Chondrocyte (in vitro differentiated cells): ENCODE measurements around the gene COQ8A. TPM values are rescaled to one million over a fixed set of nuclear protein-coding genes. Genes with fewer than 3 reads are reported as not detected.
A peak's percentile ranks its signal among the peaks of the same experiment; 100 is the strongest.
"Not testable (repeated sequence)": the region's sequence is repeated elsewhere in the genome, so short reads cannot be mapped to it uniquely, and the experiment has no call there.

Source experiments
- DNase-seq: peaks from one replicate; pipeline ENCODE4 v3.0.0; 2021; ENCODE audit warnings: mixed read lengths, low spot score
- H3K27ac Mint-ChIP-seq: one replicate; pipeline ENCODE4 v1.8.0; 2021; ENCODE audit warnings: mild to moderate bottlenecking, moderate library complexity, mixed read lengths; ENCODE audit not compliant: unreplicated experiment
- H3K27me3 Mint-ChIP-seq: 2 replicates; pipeline ENCODE4 v1.8.0; 2021; ENCODE audit warnings: low read depth, mixed read lengths
- H3K36me3 Mint-ChIP-seq: 2 replicates; pipeline ENCODE4 v1.8.0; 2021; ENCODE audit warnings: low read depth, mixed read lengths
- H3K4me1 Mint-ChIP-seq: 2 replicates; pipeline ENCODE4 v1.8.0; 2021; ENCODE audit warnings: low read depth, mild to moderate bottlenecking, mixed read lengths
- H3K4me3 Mint-ChIP-seq: one replicate; pipeline ENCODE4 v1.8.0; 2021; ENCODE audit warnings: mild to moderate bottlenecking, moderate library complexity, mixed read lengths; ENCODE audit not compliant: unreplicated experiment
- H3K9me3 Mint-ChIP-seq: 2 replicates; pipeline ENCODE4 v1.8.0; 2021; ENCODE audit warnings: low read depth, mixed read lengths
- total RNA-seq: library from RNA; stranded (reverse); gene quantifications from 3 replicates; pipeline ENCODE4 v1.2.1, GENCODE V29; 2021
- TF ChIP-seq, protein P1 (sequence below): fragments of 200-600 bp; sonication (generic); IDR thresholded peaks from 2 replicates; pipeline ENCODE4 v1.5.0; 2021; ENCODE audit warnings: antibody characterized with exemption, mild to moderate bottlenecking, moderate library complexity

Gene COQ8A
- total RNA-seq, 1 donor from 2014 or later = 7.4 TPM

DNA sequence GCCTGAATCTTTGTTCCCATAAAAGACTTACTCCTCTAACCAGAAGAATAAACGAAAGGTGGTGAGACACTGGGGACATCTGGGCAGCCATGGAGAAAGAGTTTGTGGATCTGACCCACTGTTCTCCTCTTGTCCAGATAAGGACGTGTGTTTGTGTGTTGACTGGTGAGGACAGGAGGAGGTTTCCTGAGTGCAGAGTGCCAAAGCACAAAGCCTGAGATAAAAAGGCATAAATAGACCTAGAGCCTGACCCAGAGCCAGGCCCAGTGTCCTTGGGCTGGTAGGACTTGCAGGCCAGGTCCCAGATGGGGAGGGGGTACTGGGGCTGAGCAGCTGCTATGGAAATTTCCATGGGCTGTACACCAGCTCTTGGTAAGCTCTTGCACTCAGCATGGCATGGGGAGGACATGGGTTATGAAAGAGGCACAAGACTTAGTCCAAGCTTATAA, 19.6 kb upstream of the COQ8A start:
- TF ChIP-seq, protein P1, sequence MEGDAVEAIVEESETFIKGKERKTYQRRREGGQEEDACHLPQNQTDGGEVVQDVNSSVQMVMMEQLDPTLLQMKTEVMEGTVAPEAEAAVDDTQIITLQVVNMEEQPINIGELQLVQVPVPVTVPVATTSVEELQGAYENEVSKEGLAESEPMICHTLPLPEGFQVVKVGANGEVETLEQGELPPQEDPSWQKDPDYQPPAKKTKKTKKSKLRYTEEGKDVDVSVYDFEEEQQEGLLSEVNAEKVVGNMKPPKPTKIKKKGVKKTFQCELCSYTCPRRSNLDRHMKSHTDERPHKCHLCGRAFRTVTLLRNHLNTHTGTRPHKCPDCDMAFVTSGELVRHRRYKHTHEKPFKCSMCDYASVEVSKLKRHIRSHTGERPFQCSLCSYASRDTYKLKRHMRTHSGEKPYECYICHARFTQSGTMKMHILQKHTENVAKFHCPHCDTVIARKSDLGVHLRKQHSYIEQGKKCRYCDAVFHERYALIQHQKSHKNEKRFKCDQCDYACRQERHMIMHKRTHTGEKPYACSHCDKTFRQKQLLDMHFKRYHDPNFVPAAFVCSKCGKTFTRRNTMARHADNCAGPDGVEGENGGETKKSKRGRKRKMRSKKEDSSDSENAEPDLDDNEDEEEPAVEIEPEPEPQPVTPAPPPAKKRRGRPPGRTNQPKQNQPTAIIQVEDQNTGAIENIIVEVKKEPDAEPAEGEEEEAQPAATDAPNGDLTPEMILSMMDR = no peak
- Mint-ChIP-seq H3K4me3 (no peak overlapping the region), H3K9me3 (peaks cover 4% of the 10 kb centered on the region), H3K27ac (no peak overlapping the region), H3K36me3 (peaks cover 12% of the 10 kb centered on the region), H3K4me1 (no peaks in the 10 kb centered on the region), H3K27me3 (no peaks in the 10 kb centered on the region)
- DNase-seq = no peak

- Mint-ChIP-seq H3K36me3 (peaks cover 16% of the 10 kb centered on the region), H3K9me3 (peaks cover 7% of the 10 kb centered on the region), H3K4me3 (no peak overlapping the region), H3K27me3 (no peaks in the 10 kb centered on the region), H3K27ac (no peak overlapping the region), H3K4me1 (no peaks in the 10 kb centered on the region)
- no peak for DNase-seq
- TF ChIP-seq, protein P1 = no peak
These were observed 18.6 kb upstream of the COQ8A start for GRCh38 chr1:226921504-226921903.

DNA sequence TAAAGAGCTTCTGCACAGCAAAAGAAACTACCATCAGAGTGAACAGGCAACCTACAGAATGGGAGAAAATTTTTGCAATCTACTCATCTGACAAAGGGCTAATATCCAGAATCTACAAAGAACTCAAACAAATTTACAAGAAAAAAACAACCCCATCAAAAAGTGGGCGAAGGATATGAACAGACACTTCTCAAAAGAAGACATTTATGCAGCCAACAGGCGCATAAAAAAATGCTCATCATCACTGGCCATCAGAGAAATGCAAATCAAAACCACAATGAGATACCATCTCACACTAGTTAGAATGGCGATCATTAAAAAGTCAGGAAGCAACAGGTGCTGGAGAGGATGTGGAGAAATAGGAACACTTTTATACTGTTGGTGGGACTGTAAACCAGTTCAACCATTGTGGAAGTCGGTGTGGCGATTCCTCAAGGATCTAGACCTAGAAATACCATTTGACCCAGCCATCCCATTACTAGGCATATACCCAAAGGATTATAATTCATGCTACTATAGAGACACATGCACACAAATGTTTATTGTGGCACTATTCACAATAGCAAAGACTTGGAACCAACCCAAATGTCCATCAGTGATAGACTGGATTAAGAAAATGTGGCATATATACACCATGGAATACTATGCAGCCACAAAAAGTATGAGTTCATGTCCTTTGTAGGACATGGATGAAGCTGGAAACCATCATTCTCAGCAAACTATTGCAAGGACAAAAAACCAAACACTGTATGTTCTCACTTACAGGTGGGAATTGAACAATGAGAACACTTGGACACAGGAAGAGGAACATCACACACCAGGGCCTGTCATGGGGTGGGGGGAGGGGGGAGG, 10.6 kb upstream of the COQ8A start:
- H3K4me1 Mint-ChIP-seq, H3K27ac Mint-ChIP-seq, DNase-seq, H3K4me3 Mint-ChIP-seq, H3K27me3 Mint-ChIP-seq: not testable (repeated sequence)
- peaks cover 17% of the 10 kb centered on the region for H3K36me3 Mint-ChIP-seq
- H3K9me3 Mint-ChIP-seq = peaks cover 10% of the 10 kb centered on the region

GRCh38 chr1:226934483-226935237, 5.4 kb upstream of the COQ8A start:
- Mint-ChIP-seq H3K36me3 (peaks cover 13% of the 10 kb centered on the region), H3K4me3 (no peak overlapping the region), H3K27me3 (no peaks in the 10 kb centered on the region), H3K9me3 (peaks cover 13% of the 10 kb centered on the region), H3K4me1 (peaks cover 14% of the 10 kb centered on the region), H3K27ac (no peak overlapping the region)
- TF ChIP-seq, protein P1 = no peak
- no peak for DNase-seq

DNA sequence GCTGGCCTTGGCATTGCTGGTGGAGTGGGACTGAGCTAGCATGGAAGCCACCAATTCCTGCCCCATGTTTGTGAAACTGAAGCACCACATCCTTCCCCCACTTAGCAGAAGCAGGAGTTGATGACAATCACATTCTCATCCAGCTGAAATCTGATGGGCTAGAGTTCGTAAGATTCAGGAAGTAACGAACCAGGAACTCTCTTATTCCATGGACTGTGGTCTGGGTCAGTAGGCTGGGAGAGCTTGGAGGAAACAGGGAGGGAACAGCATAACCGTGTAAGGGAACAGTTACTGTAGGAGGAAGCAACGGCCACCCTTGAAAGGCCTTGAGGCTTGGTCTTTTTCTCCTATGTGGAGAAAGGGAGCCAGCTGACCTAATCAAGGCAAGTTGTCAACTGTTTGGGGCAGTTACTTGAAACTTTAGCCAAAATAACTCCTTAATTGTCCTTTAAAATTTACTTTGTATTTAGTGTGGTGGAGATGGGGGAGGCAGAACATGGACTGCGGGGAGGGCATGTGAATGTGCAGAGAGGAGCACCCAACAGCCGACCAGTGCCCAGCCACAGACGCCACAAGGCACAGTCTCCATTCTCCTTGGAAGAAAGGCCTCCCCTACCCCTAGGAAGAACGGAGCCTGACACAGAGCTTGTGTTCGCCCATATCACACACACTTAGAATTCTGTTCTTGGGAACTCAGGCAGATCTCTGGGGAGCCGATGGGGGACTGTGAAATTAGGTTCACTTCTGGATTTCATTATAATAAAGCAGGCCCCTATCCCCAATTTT, 2.0 kb upstream of the COQ8A start:
- Mint-ChIP-seq H3K36me3 (peaks cover 13% of the 10 kb centered on the region), H3K27me3 (no peaks in the 10 kb centered on the region), H3K9me3 (peaks cover 13% of the 10 kb centered on the region), H3K27ac (peak overlapping the region; percentile 95), H3K4me3 (peak overlapping the region; percentile 80), H3K4me1 (peaks cover 19% of the 10 kb centered on the region)
- TF ChIP-seq, protein P1 = no peak
- no peak for DNase-seq
